ENCODE measurements around the gene RHEX.

The RHEX gene

GRCh38 chr1:206098242-206098919 lies 45.4 kb downstream of the RHEX start:
- DNase-seq = no peak

GRCh38 chr1:206100226-206100815 lies 47.3 kb downstream of the RHEX start:
- DNase-seq = no peak

DNA sequence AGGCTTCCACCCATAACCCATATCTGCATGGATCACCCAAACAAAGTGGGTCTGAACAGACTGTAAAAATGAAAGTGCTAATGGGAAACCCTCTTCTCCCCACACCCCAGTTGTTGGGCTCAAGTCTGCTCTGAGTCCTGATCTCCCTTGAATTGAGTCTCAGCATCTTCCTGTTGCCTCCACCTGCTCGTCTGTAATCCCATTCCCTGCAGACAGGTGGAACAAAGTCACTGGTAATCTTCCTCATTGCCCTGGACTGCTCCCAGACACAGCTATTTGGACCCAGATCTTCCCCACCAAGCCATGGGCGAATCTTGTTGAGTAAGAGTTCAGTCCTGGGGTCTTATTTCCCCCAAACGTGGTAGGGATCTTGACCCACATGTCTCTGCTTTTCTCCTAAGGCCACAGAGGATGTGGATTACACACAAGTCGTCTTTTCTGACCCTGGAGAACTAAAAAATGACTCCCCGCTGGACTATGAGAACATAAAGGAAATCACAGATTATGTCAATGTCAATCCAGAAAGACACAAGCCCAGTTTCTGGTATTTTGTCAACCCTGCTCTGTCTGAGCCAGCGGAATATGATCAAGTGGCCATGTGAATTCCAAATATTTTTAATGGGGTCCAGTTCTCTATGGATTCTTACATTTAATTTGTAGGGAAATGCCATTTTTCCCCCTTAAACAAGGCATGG lies 48.5 kb downstream of the RHEX start:
- no peak for DNase-seq

DNA sequence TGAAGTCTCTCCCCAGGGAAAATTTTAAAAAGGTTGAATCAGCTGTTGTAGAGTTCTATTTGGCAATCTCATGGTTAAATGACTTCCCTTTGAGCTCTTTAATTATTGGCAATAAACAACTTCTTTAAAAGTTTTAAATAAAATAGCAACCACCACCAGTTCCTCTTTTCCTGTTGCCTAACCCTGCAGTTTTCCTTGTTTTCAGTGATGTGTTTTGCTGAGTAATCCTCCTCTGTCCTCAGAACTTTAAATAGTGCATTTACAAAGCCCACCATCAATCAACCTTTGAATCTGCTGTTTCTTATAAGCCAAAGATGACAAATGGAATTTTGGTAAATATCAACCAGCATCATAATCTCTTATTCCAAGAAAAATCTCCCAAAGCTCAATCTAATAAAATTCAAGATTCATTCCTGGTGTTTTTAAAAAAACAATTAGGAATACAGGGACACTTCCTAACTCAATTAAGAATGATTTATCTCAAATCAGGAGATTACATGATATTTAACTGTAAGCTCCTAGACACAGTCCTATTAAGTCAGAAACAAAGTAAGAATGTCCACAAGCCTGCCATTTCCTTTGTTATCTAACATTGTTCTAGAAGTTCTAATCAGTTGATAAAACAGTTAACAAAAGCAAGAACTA lies 49.4 kb downstream of the RHEX start:
- no peak for DNase-seq

- no peak for DNase-seq
These were observed 51.0 kb downstream of the RHEX start for GRCh38 chr1:206103979-206104378.

DNA sequence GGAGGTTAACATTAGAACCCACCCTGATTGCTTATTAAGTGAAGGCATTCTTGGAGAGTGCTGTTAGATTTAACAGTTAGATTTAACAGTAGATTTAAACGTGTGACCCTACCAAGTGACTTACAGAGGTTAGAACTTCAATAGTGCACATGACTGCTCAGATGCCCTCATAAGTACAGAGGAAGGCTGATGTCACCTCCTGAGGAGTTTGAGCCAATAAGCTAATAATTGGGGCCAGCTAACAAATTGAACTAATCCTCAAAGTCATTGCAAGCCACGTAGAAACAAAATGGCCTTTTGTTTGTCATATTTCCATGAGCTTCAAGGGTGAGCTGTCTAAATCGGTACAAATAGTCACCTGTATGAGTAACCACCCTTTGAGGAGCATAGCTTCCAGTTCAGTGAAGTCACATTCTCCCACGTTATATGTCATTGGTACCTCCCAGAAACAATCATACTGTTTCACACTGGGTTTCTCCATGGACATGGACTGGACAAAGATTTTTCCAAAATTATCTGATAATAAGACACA lies 52.6 kb downstream of the RHEX start:
- DNase-seq = no peak

DNA sequence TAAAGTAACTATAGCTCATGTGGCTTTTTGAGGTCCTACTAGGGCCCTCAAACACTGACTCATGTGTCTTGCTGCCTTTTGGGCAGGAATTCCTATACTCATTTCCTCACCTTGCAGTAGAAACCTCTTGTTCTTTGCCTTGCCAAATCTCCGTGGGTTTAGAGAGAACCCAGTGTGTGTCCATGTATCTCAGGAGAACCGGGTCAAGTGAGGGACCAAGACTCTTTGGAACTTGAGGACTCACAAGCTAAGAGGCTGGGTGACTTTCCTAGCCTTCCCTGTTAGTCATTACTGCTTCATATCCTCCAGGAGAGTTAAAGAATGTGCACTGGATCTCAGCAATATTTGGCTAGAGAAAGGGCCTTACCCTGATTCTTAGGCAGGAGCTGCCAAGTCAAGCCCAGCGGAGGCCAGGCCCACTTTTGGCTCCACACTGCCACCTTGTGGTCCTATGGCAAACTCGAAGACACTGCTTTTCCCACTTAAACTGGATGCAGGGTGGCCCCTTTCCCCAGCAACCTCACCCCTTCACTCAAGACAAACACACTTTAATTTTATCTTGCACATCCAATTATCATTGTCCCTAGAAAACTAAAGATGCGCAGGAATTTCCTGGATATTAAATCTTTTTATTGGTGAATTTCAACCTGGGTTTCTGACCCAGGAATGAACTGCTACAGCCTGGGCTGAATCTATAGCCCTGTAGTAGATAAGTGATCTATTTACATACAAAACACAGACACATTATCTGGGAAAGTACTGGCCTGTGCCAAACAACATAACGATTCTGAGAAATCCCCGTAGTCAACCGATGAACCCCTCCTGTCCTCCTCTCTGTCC lies 53.6 kb downstream of the RHEX start:
- DNase-seq = peak; percentile 79

- no peak for DNase-seq
These were observed 54.2 kb downstream of the RHEX start for GRCh38 chr1:206107168-206107544.

DNA sequence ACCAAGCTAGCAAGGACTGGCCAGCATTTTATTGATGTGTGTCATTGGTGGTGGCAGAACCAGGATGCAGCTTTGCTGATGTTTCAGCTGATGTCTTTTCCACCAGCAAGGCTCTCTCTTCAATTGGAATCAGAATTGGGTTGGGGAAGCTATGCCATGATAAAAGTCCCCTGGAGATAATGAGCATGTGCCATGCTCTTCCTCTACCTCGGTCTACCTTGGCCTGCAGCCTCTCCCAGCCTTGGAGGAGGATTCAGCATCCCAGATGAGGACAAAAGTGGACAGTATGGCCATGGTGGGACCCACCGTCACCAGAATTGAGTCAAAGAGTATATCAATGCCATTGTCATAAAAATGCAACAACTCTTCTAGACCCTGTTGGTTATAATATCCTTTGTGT lies 55.7 kb downstream of the RHEX start:
- no peak for DNase-seq

GRCh38 chr1:206109718-206110117 lies 56.7 kb downstream of the RHEX start:
- no peak for DNase-seq

- no peak for DNase-seq
These were observed 57.2 kb downstream of the RHEX start for GRCh38 chr1:206110161-206110560.

DNA sequence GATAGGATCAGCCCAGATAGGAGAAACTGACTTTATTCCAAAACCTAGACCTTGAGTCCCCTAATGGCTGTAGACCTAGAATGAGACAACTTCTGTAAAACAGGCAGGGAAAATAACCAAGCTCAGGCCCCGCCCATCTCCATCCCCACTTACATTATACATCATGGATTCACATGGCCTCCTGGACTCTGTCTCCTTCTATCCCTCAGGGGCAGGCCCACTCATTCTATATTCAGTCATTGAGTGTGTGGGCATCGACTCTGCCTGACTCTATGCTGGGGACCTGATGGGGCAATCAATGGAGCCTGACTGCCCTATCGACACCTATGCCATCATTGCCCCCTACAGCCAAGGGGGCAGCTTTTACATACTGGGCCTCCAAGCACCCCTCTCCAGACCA lies 57.8 kb downstream of the RHEX start:
- no peak for DNase-seq

GRCh38 chr1:206111271-206111927 lies 58.4 kb downstream of the RHEX start:
- no peak for DNase-seq

GRCh38 chr1:206112600-206113301 lies 59.8 kb downstream of the RHEX start:
- DNase-seq = no peak

GRCh38 chr1:206114692-206115640 lies 62.0 kb downstream of the RHEX start:
- no peak for DNase-seq

- DNase-seq = no peak
These were observed 62.8 kb downstream of the RHEX start for GRCh38 chr1:206115791-206116190.

- DNase-seq = no peak
These were observed 63.4 kb downstream of the RHEX start for GRCh38 chr1:206116191-206116872.

DNA sequence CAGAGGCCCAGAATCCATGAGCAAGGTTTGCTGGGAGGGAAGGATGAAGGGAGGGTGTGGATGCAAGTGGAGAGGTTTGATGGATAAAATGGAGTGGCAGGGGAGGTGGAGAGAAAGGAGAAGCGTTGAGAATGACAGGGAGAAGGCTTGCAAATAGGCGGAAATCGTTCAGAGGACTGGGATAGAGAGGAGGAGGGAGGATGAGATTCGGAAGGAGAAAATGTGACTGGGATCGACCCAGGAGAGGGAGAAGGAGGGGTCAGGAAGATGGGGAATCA lies 63.8 kb downstream of the RHEX start:
- no peak for DNase-seq

DNA sequence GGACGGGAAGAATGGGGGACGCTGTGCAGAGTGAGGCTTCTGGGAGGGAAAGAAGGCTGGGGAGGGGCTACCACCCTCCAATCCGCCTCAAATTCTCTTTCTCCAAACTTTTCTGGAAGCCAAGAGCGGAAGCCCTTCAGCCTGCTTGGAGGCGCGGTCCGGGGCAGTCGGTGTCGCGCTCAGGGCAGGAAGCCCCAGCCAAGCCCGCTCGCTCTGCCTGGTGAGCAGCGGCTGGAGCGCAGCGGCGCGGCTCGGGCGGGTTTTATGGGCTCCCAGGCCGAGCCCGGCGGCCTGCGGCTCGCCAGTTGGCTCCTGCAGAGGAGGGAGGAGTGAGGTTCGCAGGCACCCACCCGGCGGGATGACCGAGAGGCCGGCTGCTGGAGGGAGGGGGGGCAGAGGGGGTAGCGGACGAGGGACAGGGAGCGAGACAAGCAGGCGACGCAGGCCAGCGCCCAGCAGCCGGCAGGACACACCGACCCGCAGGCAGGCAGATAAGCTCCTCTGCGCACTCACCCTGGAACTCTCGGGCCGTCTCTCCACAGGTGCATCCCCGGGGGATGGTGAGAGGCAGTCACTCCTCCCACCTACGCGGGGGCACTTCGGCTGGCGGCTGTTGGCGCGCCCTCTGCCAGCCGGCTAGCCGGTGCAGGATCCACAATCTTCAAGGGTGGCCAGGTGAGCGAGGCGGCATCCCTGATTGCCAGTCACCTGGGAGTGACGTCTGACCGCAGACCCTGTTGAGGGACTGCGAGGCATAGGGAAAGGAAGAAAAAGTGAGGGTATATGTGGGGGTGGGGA lies 64.4 kb downstream of the RHEX start, which contains the start of gene AVPR1B:
Gene AVPR1B, minus strand, starts transcription at position 238 of the 798 bp plus-strand sequence. CDS start 498 bp downstream, outside the sequence.
- DNase-seq = no peak
